ENCODE measurements around the gene HOMER3. TPM values are rescaled to one million over a fixed set of nuclear protein-coding genes. Genes with fewer than 3 reads are reported as not detected.
"Not testable (repeated sequence)": the region's sequence is repeated elsewhere in the genome, so short reads cannot be mapped to it uniquely, and the experiment has no call there.

HOMER3 gene
- total RNA-seq, 4 donors from 2014 or later = 22.9 to 32.9 (median 27.7) TPM

GRCh38 chr19:18966307-18966706 lies 25.3 kb upstream of the HOMER3 start:
- DNase-seq (ENCODE audit: low spot score in 2 of 2) = no peak
- H3K27me3 ChIP-seq = peaks cover 19% of the 10 kb centered on the region
- WGBS = 51% methylated on average over 4 of the region's 4 CpGs
- H3K27ac ChIP-seq = no peak overlapping the region
- no peaks in the 10 kb centered on the region for H3K36me3 ChIP-seq
- peaks cover 30% of the 10 kb centered on the region for H3K4me1 ChIP-seq
- no peaks in the 10 kb centered on the region for H3K9me3 ChIP-seq
- H3K4me3 ChIP-seq = no peak overlapping the region
- TF ChIP-seq EP300 (IDR thresholded peaks at IDR 0.05) = no peak
- no peak for TF ChIP-seq POLR2AphosphoS5 (IDR thresholded peaks at IDR 0.05)
- no peak for TF ChIP-seq CTCF (IDR thresholded peaks at IDR 0.05)
- TF ChIP-seq POLR2A (IDR thresholded peaks at IDR 0.05) = no peak

GRCh38 chr19:18964121-18964520 lies 23.1 kb upstream of the HOMER3 start:
- Histone ChIP-seq H3K36me3 (no peaks in the 10 kb centered on the region), H3K27me3 (peaks cover 19% of the 10 kb centered on the region), H3K27ac (no peak overlapping the region), H3K9me3 (no peaks in the 10 kb centered on the region), H3K4me1 (peaks cover 17% of the 10 kb centered on the region), H3K4me3 (no peak overlapping the region)
- no peak for TF ChIP-seq POLR2A (IDR thresholded peaks at IDR 0.05)
- DNase-seq (ENCODE audit: low spot score in 2 of 2) = no peak
- WGBS = 90% methylated on average over 9 of the region's 9 CpGs

- DNase-seq (ENCODE audit: low spot score in 2 of 2) = no peak
- TF ChIP-seq EP300 (IDR thresholded peaks at IDR 0.05) (no peak), POLR2A (IDR thresholded peaks at IDR 0.05) (no peak), CTCF (IDR thresholded peaks at IDR 0.05) (no peak), POLR2AphosphoS5 (IDR thresholded peaks at IDR 0.05) (no peak)
- Histone ChIP-seq H3K4me3 (no peak overlapping the region), H3K27me3 (peaks cover 19% of the 10 kb centered on the region), H3K36me3 (no peaks in the 10 kb centered on the region), H3K27ac (no peak overlapping the region), H3K4me1 (peaks cover 5% of the 10 kb centered on the region), H3K9me3 (no peaks in the 10 kb centered on the region)
- 60% methylated on average over 8 of the region's 26 CpGs for WGBS
Measured at GRCh38 chr19:18961767-18962620, 21.0 kb upstream of the HOMER3 start.

- peaks cover 5% of the 10 kb centered on the region for H3K4me1 ChIP-seq
- H3K9me3 ChIP-seq = no peaks in the 10 kb centered on the region
- H3K27ac ChIP-seq = no peak overlapping the region
- peaks cover 19% of the 10 kb centered on the region for H3K27me3 ChIP-seq
- H3K36me3 ChIP-seq = no peaks in the 10 kb centered on the region
- DNase-seq (ENCODE audit: low spot score in 2 of 2) = no peak
- H3K4me3 ChIP-seq = no peak overlapping the region
- 87% methylated on average over 4 of the region's 4 CpGs for WGBS
- TF ChIP-seq CTCF (IDR thresholded peaks at IDR 0.05) (no peak), EP300 (IDR thresholded peaks at IDR 0.05) (no peak), POLR2A (IDR thresholded peaks at IDR 0.05) (no peak), POLR2AphosphoS5 (IDR thresholded peaks at IDR 0.05) (no peak)
Measured at GRCh38 chr19:18960370-18960769, 19.4 kb upstream of the HOMER3 start.

GRCh38 chr19:18955042-18955441 lies 14.0 kb upstream of the HOMER3 start:
- Histone ChIP-seq H3K4me3 (no peak overlapping the region), H3K27ac (no peak overlapping the region), H3K4me1 (no peaks in the 10 kb centered on the region), H3K9me3 (no peaks in the 10 kb centered on the region), H3K27me3 (no peaks in the 10 kb centered on the region), H3K36me3 (no peaks in the 10 kb centered on the region)
- no peak for TF ChIP-seq EP300 (IDR thresholded peaks at IDR 0.05)
- 100% methylated on average over 2 of the region's 2 CpGs for WGBS
- no peak for DNase-seq (ENCODE audit: low spot score in 2 of 2)

- Histone ChIP-seq H3K4me1 (no peaks in the 10 kb centered on the region), H3K27me3 (no peaks in the 10 kb centered on the region), H3K36me3 (no peaks in the 10 kb centered on the region), H3K4me3 (no peak overlapping the region), H3K9me3 (no peaks in the 10 kb centered on the region), H3K27ac (no peak overlapping the region)
- 86% methylated on average over 3 of the region's 3 CpGs for WGBS
- TF ChIP-seq EP300 (IDR thresholded peaks at IDR 0.05) (no peak), CTCF (IDR thresholded peaks at IDR 0.05) (no peak), POLR2A (IDR thresholded peaks at IDR 0.05) (no peak), POLR2AphosphoS5 (IDR thresholded peaks at IDR 0.05) (no peak)
- DNase-seq (ENCODE audit: low spot score in 2 of 2) = no peak
Measured at GRCh38 chr19:18954094-18954493, 13.1 kb upstream of the HOMER3 start.

- not testable (repeated sequence) for H3K4me3 ChIP-seq; DNase-seq (ENCODE audit: low spot score in 2 of 2); H3K27ac ChIP-seq; H3K27me3 ChIP-seq; H3K36me3 ChIP-seq; H3K9me3 ChIP-seq; H3K4me1 ChIP-seq
- 57% methylated on average over 17 of the region's 17 CpGs for WGBS
Measured at GRCh38 chr19:18952364-18953003, 11.5 kb upstream of the HOMER3 start.
